AG08396 (cell line): ENCODE results near the gene PRR23E.

Source experiments
- DNase-seq: peaks from one replicate; pipeline ENCODE4 v3.0.0; 2012; ENCODE audit warnings: low spot score, mixed read lengths

The PRR23E gene

DNA sequence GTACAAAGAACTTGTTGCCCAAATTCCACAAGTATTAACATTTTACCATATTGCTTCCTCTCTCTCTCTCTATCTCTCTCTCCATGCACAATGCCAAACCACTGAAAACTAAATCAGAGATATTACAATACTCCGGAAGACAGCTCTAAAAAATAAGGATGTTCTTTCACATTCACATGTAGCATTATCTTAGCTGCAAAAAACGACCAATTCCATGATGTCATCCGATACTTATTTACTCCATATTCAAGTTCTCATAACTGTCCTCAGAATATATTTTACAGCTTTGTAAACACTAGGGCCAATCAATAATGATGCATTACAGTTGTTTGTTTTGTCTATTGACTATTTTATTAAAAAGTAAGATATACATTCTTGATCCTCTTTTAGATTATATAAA is 7.7 kb upstream of the PRR23E start:
- DNase-seq = no peak

- no peak for DNase-seq
Observed at GRCh38 chr3:127185962-127186674, 6.8 kb upstream of the PRR23E start.

DNA sequence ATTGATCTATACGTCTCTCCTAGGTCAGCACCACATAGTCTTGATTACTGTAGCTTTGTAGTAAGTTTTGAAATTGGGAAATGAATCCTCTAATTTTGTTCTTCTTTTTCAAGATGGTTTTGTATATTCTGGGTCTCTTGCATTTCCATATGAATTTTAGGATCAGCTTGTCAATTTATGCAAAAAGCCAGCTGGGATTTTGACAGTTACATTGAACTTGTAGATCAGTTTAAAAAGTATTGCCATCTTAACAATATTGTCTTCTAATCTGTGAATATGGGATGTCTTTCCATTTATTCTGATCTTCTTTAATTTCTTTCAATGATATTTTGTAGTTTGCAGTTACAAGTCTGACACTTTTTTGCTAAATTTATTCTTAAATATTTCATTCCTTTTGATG is 5.6 kb upstream of the PRR23E start:
- no peak for DNase-seq

- no peak for DNase-seq
Observed at GRCh38 chr3:127193341-127193740, 410 bp downstream of the PRR23E start.

DNA sequence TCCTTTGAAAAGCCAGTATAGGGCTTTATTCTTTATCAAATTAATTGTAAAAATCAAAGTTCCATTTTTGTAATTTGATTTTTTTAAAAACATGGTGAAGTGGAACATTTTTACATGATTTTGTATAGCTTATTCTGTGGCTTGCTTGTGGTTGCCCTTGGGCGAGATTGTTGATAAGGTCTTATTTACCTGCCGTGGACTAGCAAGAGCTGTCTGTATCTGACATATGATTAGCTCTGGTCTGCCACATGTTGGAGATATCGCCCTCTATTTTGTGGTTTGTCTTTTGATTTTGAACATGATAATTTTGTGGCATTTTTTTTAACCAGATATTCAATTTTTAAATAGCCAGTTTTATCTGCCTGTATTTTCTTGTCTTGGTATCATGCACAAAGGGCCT is 844 bp downstream of the PRR23E start:
- DNase-seq = no peak

DNA sequence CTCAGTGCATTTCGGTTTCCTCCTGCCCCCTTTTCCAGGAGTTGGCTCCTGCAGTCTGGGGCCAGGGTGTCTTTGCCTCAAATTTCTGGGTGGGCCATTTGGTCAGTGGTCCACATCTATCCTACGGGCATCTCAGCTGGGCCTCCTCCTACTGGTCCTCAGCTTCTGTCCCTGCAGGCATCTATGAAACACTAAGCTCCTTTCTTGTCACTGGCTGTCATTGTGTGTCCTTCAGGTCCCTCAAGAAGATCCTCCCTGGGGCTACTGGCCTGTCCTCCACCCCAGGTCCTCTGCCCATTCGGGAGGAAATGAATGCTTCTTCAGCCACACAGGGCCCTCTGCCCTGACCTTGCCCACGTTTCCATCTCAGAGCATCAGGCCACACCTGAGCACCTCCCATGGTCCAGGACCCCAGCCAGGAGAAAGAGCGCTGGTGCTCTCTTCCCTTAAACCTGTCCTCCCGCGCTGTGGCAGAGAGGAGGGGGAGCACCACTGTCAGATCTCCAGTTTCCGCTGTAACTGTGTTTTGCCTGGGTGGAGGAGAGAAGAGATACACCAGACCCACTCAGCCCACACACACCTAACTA is 1.8 kb downstream of the PRR23E start:
- DNase-seq = no peak

DNA sequence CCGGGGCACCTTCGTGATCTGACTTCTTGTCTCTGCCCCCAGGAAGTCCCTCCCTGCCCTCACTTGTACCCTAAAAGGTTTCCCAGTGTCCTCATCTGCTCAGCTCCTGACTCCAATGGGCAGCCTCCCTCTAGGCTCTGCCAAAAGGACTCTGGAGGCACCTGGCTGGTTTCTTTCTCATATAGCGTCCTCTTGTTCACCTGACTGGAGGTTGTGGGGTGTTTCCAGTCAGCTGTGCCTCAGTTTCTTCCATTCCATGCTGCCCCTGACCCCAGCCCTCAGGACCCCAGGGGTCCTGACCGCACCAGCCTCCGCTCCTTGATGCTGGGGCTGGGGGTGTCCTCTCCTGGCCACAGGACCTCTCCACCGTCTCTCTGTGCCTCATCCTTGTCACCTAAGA is 2.5 kb downstream of the PRR23E start:
- DNase-seq = no peak

DNA sequence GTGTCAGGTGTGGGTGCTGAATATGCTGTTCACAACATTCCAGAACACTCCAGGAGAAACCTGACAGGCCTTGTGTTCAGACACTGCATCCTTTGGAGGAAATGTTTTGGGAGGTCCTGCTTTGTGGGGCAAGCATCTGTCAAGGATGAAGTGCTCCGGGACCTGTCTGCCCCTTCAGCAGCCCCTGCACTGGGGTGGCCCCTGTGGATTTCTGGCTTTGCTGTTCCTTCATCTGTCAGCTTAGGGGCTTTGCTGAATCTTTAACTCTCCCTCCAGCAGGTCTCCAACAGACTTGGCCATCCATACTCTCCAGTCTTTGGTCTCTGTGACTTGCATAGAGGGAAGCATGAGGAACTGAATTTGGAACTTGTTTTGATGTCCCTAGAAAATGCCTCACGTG is 3.1 kb downstream of the PRR23E start:
- no peak for DNase-seq

- DNase-seq = no peak
Observed at GRCh38 chr3:127196466-127197299, 3.8 kb downstream of the PRR23E start.

- no peak for DNase-seq
Observed at GRCh38 chr3:127197300-127198189, 4.6 kb downstream of the PRR23E start.

GRCh38 chr3:127200086-127200691 is 7.3 kb downstream of the PRR23E start:
- no peak for DNase-seq

GRCh38 chr3:127203024-127203423 is 10.1 kb downstream of the PRR23E start:
- DNase-seq = no peak

- DNase-seq = no peak
Observed at GRCh38 chr3:127204841-127205582, 12.1 kb downstream of the PRR23E start.

DNA sequence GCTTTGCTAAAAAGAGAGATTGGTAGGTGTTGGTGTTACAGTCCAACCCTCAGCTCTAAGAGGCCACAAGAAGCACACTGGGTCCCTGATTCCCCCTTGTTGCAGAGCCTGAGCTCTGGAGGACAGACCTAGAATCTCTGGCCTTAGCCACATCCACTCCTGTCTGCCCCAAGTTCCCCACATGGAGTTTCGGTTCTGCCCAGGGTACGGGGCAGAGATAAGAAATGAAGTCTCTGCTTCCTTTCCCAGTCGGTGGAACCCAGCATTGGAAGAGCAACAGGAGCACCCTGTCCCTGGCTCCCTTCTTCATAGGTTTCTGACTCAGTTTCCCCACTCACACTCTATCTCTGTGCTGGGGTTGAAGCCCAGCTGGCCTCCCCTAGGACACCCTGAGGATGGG is 13.2 kb downstream of the PRR23E start:
- DNase-seq = no peak

DNA sequence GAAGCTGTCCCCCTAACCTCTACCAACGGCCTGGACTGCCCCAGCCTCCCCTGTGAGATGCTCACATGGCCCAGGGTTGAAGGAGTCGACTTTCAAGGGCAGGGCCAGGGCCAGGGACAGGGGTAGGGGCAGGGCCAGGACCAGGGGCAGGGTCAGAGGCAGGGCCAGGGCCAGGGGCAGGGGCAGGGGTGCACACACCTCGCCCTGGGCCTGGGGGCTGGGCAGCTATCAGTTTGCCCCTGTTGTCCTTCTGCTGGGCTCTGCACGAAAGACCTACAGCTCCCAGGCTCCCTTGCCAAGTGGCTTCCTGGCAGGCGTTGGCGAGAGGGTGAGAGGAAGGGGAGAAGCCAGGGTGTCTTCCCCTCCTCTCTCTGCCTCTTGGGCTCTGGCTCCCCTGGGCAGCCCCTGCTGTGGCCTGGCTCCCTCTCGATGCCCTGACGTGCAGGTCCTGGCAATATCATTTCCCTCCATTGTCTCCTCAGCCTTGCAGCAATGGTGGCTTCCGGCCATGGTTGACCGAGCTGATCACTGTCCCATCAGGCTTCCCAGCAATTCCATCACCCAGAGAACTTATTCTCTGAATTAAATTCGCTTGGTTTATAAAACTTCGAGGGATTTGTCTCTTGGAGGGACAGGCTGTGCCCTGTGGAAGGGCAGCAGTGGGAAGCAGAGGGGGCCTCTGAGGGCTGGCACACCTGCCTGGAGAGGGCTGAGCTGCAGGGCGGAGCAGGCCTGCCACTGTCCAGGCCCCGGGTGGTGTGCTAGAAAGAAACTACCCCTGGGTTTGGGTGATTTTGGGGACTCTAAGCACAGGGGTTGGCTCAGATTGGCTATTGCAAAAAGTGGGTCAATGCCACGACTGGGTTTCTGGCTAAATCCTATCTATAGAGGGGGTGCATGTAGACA is 13.9 kb downstream of the PRR23E start:
- no peak for DNase-seq

GRCh38 chr3:127207727-127208482 is 15.0 kb downstream of the PRR23E start:
- no peak for DNase-seq

- no peak for DNase-seq
Observed at GRCh38 chr3:127208483-127209100, 15.7 kb downstream of the PRR23E start.

DNA sequence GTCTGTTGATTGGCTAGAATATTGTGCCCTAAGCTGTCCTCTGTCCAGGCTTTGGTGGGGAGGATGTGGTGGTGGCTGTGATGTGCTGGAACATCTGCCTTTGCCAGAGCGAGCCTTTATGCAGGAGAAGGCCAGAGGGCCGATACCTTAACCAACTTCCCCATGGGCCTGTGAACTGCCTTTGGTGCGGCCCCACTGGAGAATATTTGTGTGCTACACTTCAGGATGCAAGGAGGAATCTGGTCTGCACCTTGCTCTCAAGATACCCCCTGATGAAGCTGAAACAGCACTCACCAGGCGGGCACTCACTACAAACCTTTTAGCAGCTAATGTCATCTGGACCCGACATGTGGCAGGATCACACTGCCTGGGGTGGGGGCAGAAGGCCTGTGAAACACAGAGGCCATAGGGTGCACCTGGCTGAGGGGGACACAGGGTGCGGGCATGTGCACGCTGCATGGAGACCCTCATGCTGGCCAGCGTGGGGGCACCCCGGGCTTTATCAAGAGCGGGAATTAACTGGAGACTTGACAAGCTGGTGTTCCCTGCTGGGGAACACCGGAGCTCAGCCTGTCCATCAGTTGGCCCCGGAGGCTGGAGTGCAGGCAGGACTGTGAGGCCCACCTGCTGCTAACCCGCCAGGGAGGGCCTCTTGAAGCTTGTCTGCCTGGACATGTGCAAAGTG is 16.4 kb downstream of the PRR23E start:
- DNase-seq = no peak
